ENCODE results near the gene CACTIN. TPM values are rescaled to one million over a fixed set of nuclear protein-coding genes. Genes with fewer than 3 reads are reported as not detected.

The CACTIN gene
- total and polyA plus RNA-seq, 2 of the 8 experiments (the other 6 are each of a cell fraction or from before 2014, with no cell fraction given), result 25.8 to 29.9 TPM

DNA sequence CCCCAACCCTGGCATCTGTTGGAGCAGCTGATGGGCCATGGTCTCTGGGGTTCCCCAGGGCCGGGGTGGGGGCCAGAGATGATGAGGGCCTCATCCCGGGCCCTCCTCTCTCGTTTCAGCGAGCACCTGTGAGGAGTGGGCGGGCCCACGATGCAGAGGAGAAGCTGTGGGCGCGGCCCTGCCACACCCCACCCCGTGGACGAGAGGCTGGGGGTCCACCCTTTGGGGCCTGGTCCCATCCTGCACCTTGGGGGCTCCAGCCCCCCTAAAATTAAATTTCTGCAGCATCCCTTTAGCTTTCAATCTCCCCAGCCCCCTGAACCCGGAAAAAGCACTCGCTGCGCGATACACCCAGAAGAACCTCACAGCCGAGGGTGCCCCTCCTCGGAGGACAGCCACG, 48.2 kb downstream of the CACTIN start:
- Histone ChIP-seq H2AFZ (ENCODE audit: low read length) (no peak overlapping the region), H3K4me3 (ENCODE audit: extremely low read depth in 1 of 4, insufficient read depth in 2 of 4, low read depth in 3 of 4, low read length in 4 of 4) (peak overlapping the region in 3 of 4 experiments; percentile 7 to 77 (median 67); a peak in 5 of 8 replicates), H3K56ac (replicated peaks; ENCODE audit: insufficient read length, low read depth, low read length) (no peak overlapping the region), H3K4me2 (ENCODE audit: insufficient read depth in 1 of 2, low read depth in 2 of 2, low read length in 2 of 2) (peak overlapping the region; percentile 81 to 84), H2BK5ac (ENCODE audit: low read depth, low read length) (no peak overlapping the region), H2AK5ac (ENCODE audit: low read depth, low read length) (no peak overlapping the region), H2BK120ac (replicated peaks; ENCODE audit: low read depth, low read length) (no peak overlapping the region), H3K4me1 (replicated peaks in 1 of 4; ENCODE audit: control insufficient read depth in 3 of 4, insufficient read depth in 4 of 4, low read length in 3 of 4) (peaks cover 0 to 13% (median 8%) of the 10 kb centered on the region in 4 experiments; a peak in 5 of 7 replicates), H2BK12ac (ENCODE audit: low read depth, low read length) (no peak overlapping the region), H4K91ac (replicated peaks; ENCODE audit: insufficient read length, low read length) (no peak overlapping the region), H3K79me2 (ENCODE audit: control insufficient read depth in 1 of 2, insufficient read depth in 2 of 2, low read length in 2 of 2) (no peaks in the 10 kb centered on the region), H4K8ac (ENCODE audit: extremely low read depth, insufficient read depth, low read length) (no peak overlapping the region), H3K9me3 (ENCODE audit: insufficient read depth in 2 of 2, low read depth in 1 of 2, low read length in 1 of 2) (no peaks in the 10 kb centered on the region), H2BK15ac (ENCODE audit: low read length) (no peak overlapping the region), H3K9ac (replicated peaks in 1 of 4; ENCODE audit: extremely low read depth in 1 of 4, low read depth in 3 of 4, low read length in 3 of 4) (no peak overlapping the region), H4K20me1 (replicated peaks in 1 of 2; ENCODE audit: control insufficient read depth in 1 of 2, insufficient read depth in 2 of 2, low read length in 2 of 2) (peaks cover 3 to 8% of the 10 kb centered on the region in 2 experiments), H4K5ac (ENCODE audit: insufficient read length, low read depth, low read length) (peak overlapping the region; percentile 24), H3K27ac (ENCODE audit: low read depth, low read length) (no peak overlapping the region), H3K27me3 (replicated peaks in 1 of 4; ENCODE audit: control insufficient read depth in 3 of 4, extremely low read depth in 1 of 4, insufficient read depth in 3 of 4, low read length in 3 of 4) (peaks cover 0 to 5% (median 0%) of the 10 kb centered on the region in 4 experiments; a peak in 2 of 7 replicates), H3K23me2 (ENCODE audit: low read depth, low read length) (peaks cover 17% of the 10 kb centered on the region; the same call in 1 of the 2 replicates), H2BK20ac (ENCODE audit: low read length) (no peak overlapping the region), H3K18ac (ENCODE audit: extremely low read depth, low read length) (peak overlapping the region; percentile 19; the same call in 1 of the 2 replicates), H3K14ac (ENCODE audit: insufficient read length) (no peak overlapping the region), H3K4ac (replicated peaks; ENCODE audit: insufficient read length, low read depth, low read length) (no peak overlapping the region), H3K79me1 (ENCODE audit: low read depth, low read length) (no peaks in the 10 kb centered on the region), H3K36me3 (ENCODE audit: control insufficient read depth in 2 of 4, insufficient read depth in 4 of 4, low read length in 3 of 4) (no peaks in the 10 kb centered on the region), H3K23ac (ENCODE audit: insufficient read length) (no peak overlapping the region)
- ChIA-PET CTCF (ENCODE audit: partially characterized antibody) (interaction anchor here (1.0 to 6.6 kb wide), 9 partner anchors 8 to 148 kb away, joined by 3 to 51 read pairs (median 6); partner anchors contain the start of gene MFSD12), POLR2A (ENCODE audit: partially characterized antibody) (interaction anchor here (0.6 to 2.0 kb wide), 17 partner anchors 8 to 184 kb away, joined by 3 to 7 read pairs (median 4); partner anchors contain the start of genes MRPL54 and TEKTIP1)
- no peak for FAIRE-seq
- TF ChIP-seq CTCF (IDR thresholded peaks at IDR 0.05; ENCODE audit: control extremely low read depth in 1 of 3, insufficient read depth in 1 of 3, low read depth in 1 of 3, low read length in 3 of 3) (no peak), SIN3A (conservative IDR thresholded peaks at IDR 0.05 in 1 of 2, IDR thresholded peaks at IDR 0.05 in 1 of 2; ENCODE audit: low read depth in 1 of 2, low read length in 2 of 2) (0 out of 4 replicates have a peak, but pooled peaks of 1 of the 2 experiments have one; percentile 8)
- peak in 1 of 2 experiments; percentile 56 for DNase-seq (ENCODE audit: low read depth in 1 of 2, low spot score in 2 of 2)
- 65% methylated on average over 17 of the region's 17 CpGs; no CpG with 5 or more reads in 1 of the 2 experiments for WGBS, 2 experiments (ENCODE audit: extremely low coverage in 1 of 2, insufficient coverage in 1 of 2, insufficient read length in 1 of 2, insufficient replicate concordance in 2 of 2, low coverage in 1 of 2, low lambda C conversion rate in 2 of 2, missing lambda C conversion rate in 1 of 2)
